D721Med (cell line): Measurements from ENCODE around the gene DARS2.
A peak's percentile ranks its signal among the peaks of the same experiment; 100 is the strongest.

Experiments
- DNase-seq: peaks from one replicate; pipeline ENCODE4 v3.0.0; 2011; ENCODE audit warnings: low spot score; ENCODE audit not compliant: insufficient read length
- FAIRE-seq: peaks from 2 replicates; lab custom pipeline; 2011; peaks lifted over from hg19 to GRCh38; lab: Jason Lieb, UNC
- CTCF ChIP-seq: IDR thresholded peaks from 2 replicates; pipeline ENCODE4 v1.5.1; 2012; ENCODE audit warnings: mild to moderate bottlenecking, control low read depth; ENCODE audit not compliant: insufficient read depth; ENCODE audit errors: missing control alignments

The DARS2 gene

GRCh38 chr1:173894189-173894588 lies 69.7 kb downstream of the DARS2 start:
- peak; percentile 35 for FAIRE-seq
- TF ChIP-seq CTCF, result no peak
- DNase-seq, result no peak

- FAIRE-seq, result peak; percentile 77
- DNase-seq, result no peak
- no peak for TF ChIP-seq CTCF
These were observed 76.0 kb downstream of the DARS2 start for GRCh38 chr1:173900427-173900826.

- DNase-seq (no peak), FAIRE-seq (no peak)
- TF ChIP-seq CTCF, result no peak
These were observed 76.5 kb downstream of the DARS2 start for GRCh38 chr1:173900992-173901391.

GRCh38 chr1:173903827-173904531 lies 79.5 kb downstream of the DARS2 start:
- FAIRE-seq (no peak), DNase-seq (no peak)
- no peak for TF ChIP-seq CTCF
